GM18502 (cell line): ENCODE data around the gene VOPP1.
"Not testable (repeated sequence)": the region's sequence is repeated elsewhere in the genome, so short reads cannot be mapped to it uniquely, and the experiment has no call there.

Experiments used
- ATAC-seq: cut with Tn5 transposase; IDR thresholded peaks from one replicate; pipeline ENCODE4 v1.9.1; 2021; ENCODE audit warnings: mild to moderate bottlenecking; ENCODE audit not compliant: unreplicated experiment, poor library complexity

The VOPP1 gene

DNA sequence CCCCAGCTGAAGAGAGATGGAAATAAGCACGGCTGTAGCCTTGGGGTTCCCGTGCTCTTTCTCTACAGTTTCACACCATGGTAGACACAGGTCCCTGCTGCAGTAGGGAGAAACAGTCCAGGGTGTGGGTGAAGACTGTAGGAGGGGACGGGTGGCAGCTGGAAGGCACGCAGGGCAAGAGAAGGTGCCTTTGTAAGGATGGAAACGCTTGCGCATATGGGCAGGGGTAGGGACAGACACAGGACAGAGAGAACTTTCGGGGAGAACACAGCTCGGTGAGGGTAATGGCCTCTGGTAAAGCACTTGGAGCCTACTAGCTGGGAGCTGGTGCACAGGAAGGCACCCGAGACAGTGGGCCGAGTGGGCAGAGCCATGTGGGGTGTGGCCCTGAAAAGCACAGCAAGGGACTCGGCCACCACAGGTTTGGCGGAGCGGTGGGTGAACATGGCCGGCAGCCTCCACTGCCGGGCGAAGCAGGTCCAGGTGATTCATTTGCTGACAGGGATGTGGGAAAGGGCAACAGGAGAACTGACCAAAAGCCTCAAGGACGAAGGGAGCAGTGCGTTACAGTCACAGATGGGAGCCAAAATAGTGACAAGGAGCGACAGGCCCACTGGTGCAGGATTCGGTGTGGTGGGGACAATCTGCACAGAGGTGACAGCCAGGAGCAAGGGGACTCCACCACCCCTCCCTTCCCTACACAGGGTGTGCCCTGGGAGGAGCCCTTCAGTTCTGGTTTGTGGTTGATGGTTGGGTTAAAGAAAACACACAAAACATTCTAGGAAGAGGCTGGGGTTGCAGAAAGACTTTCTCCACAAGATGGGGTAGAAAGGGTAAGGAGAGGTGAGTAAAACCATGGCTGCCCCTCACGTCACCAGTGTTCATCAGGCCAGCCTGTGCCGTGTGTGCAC is 97.1 kb downstream of the VOPP1 start:
- no peak for ATAC-seq

DNA sequence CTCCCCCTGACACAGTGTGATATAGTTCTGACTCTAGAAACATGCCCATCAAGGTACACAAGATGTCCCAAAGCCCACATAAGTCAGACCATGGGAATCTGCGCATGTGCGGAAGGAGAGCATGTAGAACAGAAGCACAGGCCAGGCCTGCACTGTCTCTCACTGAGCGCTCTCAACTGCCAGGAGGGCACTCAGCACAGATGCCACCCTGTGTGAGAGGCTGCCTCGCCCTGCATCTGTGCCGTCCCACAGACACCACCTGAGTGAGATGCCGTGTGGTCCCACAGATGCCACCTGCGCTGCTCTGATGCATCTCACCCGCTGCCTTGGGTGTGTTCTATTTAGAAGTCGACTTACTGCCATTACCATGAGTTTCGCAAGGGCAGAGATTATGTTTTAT is 98.4 kb downstream of the VOPP1 start:
- no peak for ATAC-seq

GRCh38 chr7:55472928-55473725 is 99.2 kb downstream of the VOPP1 start:
- ATAC-seq = no peak

GRCh38 chr7:55472406-55472805 is 99.9 kb downstream of the VOPP1 start:
- ATAC-seq = not testable (repeated sequence)

DNA sequence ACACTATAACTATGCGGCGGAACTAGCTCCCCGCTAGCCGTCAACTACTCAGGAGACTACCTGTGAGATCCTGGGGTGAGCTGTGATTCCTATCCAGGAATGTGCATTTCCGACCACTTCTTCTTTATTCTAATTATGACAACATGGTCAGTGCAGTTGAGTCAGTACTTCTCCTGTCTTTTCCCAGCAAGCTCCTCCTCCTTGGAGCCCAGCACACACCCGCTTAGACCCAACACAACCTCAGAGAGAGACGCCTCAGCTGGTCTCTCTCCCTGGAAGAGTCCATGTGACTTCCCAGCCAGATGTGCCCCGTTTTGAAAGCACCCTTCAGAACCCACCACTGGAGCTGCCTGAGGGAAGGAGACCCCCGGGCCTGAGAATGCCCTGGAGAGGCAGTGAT is 100.7 kb downstream of the VOPP1 start:
- ATAC-seq = not testable (repeated sequence)

DNA sequence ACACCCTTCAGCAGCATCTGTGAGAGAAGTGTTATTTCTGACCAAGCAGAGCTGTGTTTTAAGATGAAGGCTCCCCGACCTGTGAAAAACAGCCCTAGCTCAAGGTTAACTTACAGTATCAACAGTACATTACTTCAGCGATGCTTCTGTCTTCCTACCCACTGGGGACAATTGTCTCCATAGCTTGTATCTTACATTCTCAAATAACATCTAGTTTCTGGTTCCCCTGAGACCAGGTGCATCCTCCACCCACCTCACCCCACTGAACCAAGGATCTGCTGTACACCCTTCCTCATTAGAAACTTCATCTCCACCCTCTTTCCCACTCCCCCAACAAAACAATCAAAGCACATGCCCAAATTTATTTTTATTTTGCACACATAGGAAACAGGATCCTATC is 102.0 kb downstream of the VOPP1 start:
- ATAC-seq = no peak

DNA sequence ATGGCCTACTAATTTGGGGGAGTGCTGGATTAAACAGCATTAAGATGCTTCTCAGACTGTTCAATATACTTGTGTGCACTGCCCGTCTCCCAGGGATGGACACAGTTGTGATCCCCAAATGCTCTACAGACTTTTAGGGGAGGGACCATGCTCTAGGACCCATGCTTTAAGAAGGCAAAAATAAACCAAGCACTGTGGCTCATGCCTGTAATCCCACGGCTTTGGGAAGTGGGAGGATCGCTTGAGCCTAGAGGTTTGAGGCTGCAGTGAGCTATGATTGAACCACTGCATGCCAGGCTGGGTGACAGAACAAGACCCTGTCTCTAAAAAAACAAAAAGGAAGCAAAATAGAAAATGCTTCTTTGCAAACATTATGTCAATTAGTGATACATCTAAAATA is 102.6 kb downstream of the VOPP1 start:
- no peak for ATAC-seq

- ATAC-seq = no peak
Observed at GRCh38 chr7:55469271-55469681, 103.0 kb downstream of the VOPP1 start.

- no peak for ATAC-seq
Observed at GRCh38 chr7:55468495-55468894, 103.8 kb downstream of the VOPP1 start.

DNA sequence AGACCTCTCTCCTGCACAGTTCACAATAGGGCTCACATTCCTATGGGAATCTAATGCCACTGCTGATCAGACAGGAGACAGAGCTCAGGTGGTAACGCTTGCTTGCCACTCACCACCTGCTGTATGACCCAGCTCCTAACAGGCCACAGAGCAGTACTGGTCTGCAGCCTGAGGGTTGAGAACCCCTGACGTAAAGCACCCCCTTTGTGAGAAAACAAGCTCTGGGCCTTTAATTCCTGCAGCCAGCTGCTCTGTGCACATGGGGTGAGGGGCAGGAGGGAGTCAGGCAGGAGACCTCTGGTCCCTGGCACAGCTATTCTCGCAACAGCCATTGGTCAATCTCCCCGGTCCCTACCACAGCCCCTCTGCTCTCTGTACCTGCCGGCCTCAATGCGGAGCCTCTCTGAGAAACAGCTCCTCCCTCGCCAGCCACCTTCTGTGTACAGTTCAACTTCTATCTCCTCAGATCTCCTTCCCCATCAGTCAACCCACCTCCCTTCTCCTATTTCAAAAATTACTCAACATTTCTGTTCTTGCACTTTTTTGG is 105.2 kb downstream of the VOPP1 start:
- ATAC-seq = no peak

- ATAC-seq = no peak
Observed at GRCh38 chr7:55465691-55466090, 106.6 kb downstream of the VOPP1 start.

GRCh38 chr7:55464422-55464821 is 107.9 kb downstream of the VOPP1 start:
- ATAC-seq = no peak

GRCh38 chr7:55463686-55464262 is 108.5 kb downstream of the VOPP1 start:
- ATAC-seq = no peak

DNA sequence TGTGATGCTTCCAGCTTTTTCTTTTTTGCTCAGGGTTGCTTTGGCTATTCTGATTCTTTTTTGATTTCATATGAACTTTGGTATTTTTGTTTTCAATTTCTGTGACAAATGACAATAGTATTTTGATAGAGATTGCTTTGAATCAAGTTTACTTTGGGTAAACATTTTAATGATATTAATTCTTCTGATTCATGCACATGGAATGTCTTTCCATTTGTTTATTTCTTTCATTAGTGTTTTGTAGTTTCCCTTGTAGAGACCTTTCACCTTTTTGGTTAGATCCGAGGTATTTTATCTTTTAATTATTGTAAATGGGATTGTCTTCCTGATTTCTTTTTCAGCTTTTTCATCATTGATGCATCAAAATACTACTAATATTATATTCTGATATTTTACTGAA is 114.0 kb downstream of the VOPP1 start:
- ATAC-seq = no peak

DNA sequence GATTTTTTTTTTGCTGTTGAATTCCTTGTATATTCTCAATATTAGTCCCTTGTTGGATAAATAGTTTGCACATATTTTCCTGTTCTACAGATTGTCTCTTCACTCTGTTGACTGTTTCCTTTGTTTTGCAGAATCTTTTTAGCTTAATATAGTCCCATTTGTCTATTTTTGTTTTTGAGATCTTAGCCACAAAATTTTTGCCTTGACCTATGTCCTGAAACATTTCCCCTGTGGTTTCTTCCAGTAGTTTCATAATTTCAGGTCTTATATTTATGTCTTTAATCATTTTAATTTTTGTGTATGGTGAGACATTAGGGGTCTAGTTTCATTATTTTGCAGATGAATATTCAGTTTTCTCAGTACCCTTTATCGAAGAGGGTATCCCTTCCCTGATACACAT is 114.5 kb downstream of the VOPP1 start:
- ATAC-seq = no peak

DNA sequence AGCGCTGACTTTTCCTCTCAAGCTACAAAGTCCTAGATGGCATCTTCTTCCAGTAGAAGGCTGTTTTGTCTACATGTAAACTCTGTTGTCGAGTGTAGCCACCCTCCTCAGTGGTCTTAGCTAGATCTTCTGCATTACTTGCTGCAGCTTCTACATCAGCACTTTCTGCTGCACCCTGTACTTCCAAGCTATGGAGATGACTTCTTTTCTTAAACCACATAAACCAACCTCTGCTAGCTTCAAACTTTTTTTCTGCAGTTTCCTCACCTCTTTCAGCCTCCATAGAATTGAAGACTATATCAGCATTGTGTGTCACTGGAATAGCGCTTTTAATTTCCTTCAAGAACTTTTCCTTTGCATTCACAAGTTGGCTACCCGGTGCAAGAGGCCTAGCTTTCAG is 119.3 kb downstream of the VOPP1 start:
- ATAC-seq = no peak

DNA sequence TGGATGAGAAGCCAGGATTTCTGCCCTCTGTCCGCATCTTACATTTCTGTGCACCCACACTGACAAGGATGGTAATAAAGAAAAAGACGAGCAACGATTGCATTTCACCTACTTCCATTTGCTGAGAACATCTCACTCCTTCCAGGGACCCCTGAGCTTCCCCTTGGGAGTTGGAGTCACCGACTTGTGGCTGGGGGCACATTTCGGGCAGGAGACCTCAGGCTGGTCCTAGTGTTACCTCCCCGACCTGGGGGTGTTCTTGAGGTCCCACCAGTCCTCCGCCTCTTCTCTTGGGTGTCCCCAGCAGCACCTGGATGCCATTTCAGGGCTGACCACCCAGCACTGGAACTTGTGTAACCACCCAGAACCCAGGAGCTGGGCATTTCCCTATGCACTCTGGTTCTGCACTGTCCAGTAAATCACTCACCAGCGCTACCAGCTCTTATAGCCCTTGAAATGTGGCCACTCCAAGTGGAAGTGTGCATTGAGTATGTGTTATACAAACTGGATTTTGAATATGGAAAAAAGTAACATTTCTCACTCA is 122.2 kb downstream of the VOPP1 start:
- no peak for ATAC-seq

GRCh38 chr7:55449205-55449991 is 122.9 kb downstream of the VOPP1 start:
- no peak for ATAC-seq

DNA sequence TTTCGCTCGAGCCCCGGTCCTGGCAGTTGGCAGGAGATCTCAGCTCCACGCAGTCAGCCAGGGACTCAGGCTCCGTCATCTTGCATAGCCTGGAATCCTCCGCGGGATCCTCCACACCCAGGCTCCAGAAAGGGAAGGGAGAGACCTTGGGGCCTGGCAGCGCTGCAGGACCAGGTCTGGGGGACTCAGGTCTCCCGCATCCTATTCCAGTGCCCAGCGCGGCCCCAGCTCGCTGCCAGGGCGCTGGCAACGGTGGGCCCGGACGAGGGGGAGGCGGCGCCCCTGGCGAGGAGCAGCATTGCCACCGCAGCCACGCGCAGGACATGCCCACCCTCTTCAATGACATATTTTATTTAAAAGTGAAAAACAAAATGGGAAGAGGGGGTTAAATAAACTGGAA is 123.8 kb downstream of the VOPP1 start:
- ATAC-seq = no peak

- ATAC-seq = no peak
Observed at GRCh38 chr7:55444786-55445185, 127.5 kb downstream of the VOPP1 start.
